Ureter (tissue), 1 donor: ENCODE results near the gene BBOX1. TPM values are rescaled to one million over a fixed set of nuclear protein-coding genes. Genes with fewer than 3 reads are reported as not detected.
"Not testable (repeated sequence)": the region's sequence is repeated elsewhere in the genome, so short reads cannot be mapped to it uniquely, and the experiment has no call there.

Source experiments
- DNase-seq: peaks from one replicate; pipeline ENCODE4 v3.0.0-alpha.2; 2020; ENCODE audit warnings: low spot score
- total RNA-seq: library from RNA; stranded (reverse); gene quantifications from one replicate; pipeline ENCODE4 v1.2.4, GENCODE V29; 2023
- donor health status: DM: yes; HTN: yes; CAD: no.

Gene BBOX1
- total RNA-seq, 1 donor from 2014 or later = 0.73 TPM

GRCh38 chr11:27083782-27084181, 43.2 kb downstream of the BBOX1 start:
- no peak for DNase-seq

DNA sequence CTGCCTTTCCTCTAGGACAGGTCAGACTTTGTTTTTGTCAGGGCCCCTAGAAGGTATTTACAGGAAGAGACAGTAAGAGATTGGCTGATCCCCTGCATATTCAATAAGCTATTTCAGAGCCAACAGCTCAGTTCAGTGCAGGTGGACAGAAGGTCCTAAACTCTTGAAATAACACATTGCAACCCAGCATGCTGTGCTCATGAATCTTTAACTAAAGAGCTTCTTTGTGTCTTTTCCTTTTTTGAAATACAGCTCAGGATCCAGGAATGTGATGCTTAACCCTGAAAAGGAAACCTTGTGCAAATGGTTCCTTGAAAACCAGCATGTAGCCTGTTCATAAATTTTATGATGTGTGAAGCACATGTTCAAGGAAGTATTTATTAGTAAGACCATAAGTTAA, 43.9 kb downstream of the BBOX1 start:
- no peak for DNase-seq

GRCh38 chr11:27085111-27085510, 44.5 kb downstream of the BBOX1 start:
- DNase-seq = no peak

DNA sequence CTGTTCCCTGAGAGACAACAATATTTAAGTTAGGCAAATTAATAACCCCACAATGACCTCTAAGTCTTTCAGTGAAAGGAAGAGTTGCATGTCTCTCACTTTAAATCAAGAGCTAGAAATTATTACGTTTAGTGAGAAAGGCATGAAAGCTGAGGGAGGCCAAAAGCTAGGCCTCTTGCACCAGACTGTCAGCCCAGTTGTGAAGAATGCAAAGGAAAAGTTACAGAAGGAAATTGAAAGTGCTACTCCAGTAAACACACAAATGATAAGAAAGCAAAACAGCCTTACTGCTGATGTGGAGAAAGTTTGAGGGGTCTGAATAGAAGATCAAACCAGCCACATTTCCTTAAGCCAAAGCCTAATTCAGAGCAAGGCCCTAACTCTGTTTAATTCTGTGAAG, 45.0 kb downstream of the BBOX1 start:
- no peak for DNase-seq

DNA sequence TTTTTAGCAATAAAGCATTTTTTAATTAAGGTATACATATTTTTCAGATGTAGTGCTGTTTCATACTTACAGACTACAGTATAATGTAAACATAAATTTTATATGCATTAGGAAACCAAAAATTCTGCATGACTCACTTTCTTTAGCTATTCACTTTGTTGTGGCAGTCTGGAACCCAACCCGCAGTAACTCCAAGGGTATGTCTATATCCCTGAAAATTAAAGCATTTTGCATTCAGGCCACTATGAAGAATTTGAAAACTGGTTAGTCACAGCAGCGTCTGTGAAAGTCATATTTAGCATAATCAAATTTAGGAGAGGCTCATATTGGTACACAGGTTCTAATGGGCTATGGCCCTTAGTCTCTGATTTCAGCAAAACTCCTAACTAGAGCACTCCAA, 46.8 kb downstream of the BBOX1 start:
- no peak for DNase-seq

- no peak for DNase-seq
These were observed 47.7 kb downstream of the BBOX1 start for GRCh38 chr11:27088353-27088752.

DNA sequence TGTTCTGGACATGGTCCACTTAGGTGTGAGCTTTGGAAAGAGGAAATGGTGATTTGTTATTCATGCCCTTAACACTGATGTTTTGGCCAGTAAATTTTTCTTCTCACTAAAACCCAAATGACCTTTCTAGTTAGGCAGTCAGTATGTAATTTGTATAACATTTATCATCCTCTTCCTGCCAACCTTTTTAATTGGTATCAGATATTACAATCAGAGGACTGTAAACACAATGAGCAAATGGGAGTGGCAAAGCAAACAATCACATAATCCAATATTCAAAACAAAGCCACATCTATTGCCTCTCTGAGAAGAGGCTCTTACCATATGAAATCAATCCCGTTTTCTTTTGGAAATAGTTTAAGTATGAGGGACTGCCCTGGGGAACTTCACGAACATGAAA, 49.1 kb downstream of the BBOX1 start:
- no peak for DNase-seq

- not testable (repeated sequence) for DNase-seq
These were observed 49.8 kb downstream of the BBOX1 start for GRCh38 chr11:27090357-27090948.

- no peak for DNase-seq
These were observed 53.5 kb downstream of the BBOX1 start for GRCh38 chr11:27094120-27094519.

GRCh38 chr11:27095059-27095458, 54.4 kb downstream of the BBOX1 start:
- no peak for DNase-seq

DNA sequence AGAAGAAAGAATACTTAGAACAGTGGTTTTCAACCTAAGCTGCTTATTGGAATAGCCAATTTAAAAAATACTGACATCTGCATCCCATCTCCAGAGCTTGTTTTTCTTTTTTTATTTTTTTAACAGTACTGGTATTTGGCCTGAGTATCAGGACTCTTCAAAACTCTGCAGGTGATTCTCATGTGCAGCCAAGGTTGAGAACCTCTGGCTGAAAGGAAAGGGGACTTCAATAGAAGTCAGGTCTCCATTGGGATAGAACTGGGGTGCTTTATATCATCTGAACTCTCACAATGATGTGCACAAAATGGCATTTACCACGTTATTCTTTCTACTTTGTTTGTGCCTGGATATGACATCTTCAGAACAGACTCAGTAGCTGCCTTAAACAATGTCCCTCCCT, 55.3 kb downstream of the BBOX1 start:
- DNase-seq = no peak

- DNase-seq = no peak
These were observed 56.9 kb downstream of the BBOX1 start for GRCh38 chr11:27097551-27097950.

- DNase-seq = no peak
These were observed 59.9 kb downstream of the BBOX1 start for GRCh38 chr11:27100534-27100933.

DNA sequence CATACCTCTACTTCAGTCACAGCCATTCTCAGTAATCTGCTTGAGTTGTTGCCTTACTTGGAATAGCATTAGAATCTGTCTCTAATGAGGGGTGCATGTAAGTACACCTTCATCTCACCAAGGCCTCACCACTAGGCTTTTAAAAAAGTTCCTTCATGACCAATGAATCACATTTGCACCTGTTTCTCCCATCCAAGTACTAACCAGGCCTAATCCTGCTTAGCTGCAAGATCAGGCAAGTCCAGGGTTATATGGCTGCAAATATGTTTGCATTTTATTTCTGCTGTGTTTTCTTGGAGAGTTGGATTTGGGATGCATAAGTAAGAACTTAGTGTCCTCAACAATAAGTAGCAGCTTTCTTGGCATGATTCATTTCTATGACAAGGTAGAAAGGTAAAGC, 66.9 kb downstream of the BBOX1 start:
- no peak for DNase-seq

- DNase-seq = no peak
These were observed 68.2 kb downstream of the BBOX1 start for GRCh38 chr11:27108809-27109208.

DNA sequence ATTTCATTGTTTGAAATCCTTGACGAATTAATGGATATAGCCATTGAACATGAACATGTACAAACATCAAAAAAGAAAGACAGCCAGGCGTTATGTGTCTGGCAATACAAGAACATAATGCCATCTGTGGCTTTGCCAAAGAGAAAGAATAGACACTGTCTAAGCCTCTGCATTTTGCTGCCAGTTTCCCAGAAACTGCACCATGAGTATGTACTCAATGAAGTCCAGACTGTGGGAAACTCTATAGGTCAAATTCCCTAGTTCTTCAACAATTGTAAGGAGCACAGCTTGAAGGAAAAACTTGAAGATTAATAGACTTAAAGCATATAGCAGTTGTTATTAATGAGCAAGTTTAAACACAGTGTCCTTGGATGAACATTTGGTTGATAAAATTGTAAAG, 71.3 kb downstream of the BBOX1 start:
- no peak for DNase-seq

DNA sequence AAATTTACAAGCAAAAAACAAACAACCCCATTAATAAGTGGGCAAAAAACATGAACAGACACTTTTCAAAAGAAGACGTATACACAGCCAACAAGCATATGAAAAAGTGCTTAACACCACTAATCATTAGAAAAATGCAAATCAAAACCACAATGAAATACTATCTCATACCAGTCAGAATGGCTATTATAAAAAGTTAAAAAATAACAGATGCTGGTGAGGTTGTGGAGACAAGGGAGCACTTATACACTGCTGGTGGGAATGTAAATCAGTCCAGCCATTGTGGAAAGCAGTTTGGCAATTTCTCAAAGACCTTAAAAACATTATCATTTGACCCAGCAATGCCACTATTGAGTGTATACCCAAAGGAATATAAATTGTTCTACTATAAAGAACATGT, 72.3 kb downstream of the BBOX1 start:
- no peak for DNase-seq

DNA sequence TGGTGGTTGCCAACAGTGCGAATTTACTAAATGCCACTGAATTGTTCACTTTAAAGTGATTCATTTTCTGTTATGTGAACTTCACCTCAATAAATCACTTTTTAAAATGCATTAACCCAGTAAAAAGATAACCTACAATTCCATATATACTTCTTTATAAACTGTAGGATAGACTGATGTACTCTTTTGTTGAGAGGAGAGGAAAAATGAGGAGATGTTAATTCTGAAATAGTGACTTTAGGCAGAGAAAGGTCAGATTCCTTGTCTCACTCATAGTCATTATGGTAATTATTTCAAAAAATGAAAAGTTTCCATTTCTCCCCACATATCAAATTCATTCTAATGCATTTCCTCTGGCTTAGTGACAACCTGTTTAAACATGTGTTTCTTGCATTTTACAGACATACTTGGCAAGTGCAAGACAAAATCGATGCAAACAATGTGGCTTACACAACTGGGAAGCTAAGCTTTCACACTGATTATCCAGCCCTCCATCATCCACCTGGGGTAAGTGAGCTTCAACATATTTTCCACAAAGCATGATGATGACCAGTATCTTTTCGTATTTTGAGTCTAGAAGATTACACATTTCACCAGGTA, 74.5 kb downstream of the BBOX1 start:
- DNase-seq = no peak

- no peak for DNase-seq
These were observed 76.1 kb downstream of the BBOX1 start for GRCh38 chr11:27116684-27117083.

GRCh38 chr11:27118371-27118770, 77.8 kb downstream of the BBOX1 start:
- no peak for DNase-seq

DNA sequence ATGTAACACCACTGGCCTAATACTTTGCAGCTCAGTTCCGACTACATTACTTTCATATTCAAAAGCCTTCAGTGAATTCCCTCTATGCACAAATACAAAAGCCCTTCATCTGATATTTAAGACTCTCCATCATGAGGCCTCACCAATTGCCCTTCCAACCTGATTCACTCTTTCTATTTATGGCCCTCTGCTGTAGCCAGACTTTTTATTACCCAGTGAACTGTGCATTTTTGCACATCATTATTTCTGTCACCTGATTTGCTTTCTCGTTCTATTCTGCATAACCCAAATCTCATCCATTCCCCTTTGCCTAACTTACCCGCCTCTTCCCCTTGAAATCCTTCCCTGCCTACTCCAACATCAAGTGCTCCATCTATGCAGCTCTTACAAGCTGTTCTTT, 78.3 kb downstream of the BBOX1 start:
- DNase-seq = no peak

DNA sequence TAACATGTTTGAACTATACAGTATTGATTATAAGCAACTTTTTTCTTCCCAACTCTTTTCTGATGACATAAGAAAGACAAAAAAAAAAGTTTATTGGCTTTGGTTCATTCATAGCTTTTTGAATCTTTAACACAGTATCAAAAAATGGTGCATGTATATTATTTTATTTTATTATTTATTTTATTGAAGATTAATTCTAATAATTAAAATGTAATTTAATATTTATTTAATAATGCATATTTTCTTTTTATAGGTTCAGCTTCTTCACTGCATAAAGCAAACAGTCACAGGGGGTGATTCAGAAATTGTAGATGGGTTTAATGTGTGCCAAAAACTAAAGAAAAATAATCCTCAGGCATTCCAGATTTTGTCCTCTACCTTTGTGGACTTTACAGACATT, 78.8 kb downstream of the BBOX1 start:
- DNase-seq = no peak

DNA sequence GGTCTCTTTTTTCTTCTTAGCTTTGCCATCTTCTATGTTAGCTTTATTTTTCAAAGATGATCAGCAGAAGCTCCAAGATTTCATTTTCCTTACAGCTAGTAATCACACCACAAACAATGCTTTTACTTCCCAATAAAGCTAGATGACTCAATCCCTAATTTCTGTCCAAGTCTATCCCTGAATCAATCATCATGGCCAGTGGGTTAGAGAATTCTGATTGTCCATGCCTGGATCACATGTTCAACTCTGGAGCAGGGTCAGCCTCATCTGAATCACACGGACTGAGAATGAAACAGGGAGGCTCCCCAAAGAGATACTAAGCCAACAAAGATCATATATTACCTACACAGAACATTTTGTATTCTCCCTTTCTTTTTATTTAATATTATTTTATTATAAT, 79.6 kb downstream of the BBOX1 start:
- no peak for DNase-seq

GRCh38 chr11:27122001-27122400, 81.4 kb downstream of the BBOX1 start:
- DNase-seq = no peak
